HG02678 (cell line): Measurements from ENCODE around the gene SMIM11.
"Not testable (repeated sequence)": the region's sequence is repeated elsewhere in the genome, so short reads cannot be mapped to it uniquely, and the experiment has no call there.

Experiments used
- ATAC-seq: cut with Tn5 transposase; IDR thresholded peaks from one replicate; pipeline ENCODE4 v1.9.1; 2021; ENCODE audit warnings: mild to moderate bottlenecking, moderate library complexity; ENCODE audit not compliant: unreplicated experiment

SMIM11 gene

DNA sequence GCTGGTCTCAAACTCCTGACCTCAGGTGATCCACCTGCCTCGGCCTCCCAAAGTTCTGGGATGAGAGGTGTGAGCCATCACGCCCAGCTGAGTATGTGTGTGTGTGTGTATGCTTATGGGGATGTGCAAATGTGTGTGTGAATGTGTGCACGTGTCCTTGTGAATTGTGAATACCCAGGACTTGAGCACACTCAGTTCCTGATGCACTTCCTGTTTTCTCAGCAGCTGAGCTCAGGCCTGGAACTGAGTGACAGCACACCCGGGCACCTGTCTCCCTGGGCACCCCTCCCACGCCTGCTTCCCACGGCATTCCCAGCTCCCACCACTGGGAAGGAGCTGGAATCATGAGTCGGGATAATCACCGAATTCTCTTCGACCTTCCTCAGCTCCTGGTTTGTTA lies 32.0 kb downstream of the SMIM11 start:
- not testable (repeated sequence) for ATAC-seq

DNA sequence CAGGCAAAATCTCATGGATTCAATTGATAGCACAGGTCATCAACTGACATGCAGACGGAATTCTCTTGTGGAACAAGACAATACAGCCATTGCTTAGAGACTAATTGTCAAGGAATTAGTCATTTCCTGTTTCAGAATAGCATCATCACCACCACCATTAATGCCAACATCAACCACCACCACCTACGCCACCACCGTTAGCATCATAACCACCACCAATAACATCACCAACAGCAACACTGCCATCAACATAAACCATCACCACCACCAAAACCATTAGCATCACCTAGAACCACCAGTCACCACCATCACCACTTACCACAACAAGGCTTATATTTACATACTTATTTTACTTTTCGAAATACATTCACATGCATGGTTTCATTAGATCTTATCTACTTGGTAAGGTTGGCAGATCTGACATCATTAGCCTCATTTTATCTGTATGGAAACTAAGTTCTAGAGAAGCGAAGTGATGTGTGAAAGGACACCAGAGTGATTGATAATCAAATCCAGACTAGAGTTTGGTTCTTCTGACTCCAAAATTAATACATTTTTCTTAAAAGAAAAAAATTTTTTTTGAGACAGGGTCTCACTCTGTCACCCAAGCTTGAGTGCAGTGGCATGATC lies 42.3 kb downstream of the SMIM11 start:
- not testable (repeated sequence) for ATAC-seq

DNA sequence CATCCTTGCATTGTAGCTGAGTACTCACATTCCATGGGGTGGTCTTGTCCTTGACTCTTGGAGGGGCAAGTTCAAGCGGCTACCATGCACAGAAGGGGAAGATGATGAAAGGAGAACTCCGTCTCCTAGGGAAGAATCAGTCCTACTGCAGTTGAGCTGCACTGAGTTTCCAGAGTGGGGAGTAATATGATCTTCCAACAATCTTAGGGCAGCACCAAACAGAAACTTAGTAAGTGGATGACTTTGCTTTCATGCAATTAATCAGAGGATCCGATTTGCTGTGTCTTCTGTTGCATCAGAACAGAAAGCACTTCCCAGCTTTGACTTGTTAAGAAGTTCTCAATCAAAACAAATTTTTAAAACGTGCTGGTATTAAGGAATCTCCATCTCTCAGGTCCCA lies 48.5 kb downstream of the SMIM11 start, which contains the start of gene SMIM34:
TSS of gene SMIM34 (minus strand) at position 147 of the 400 bp plus-strand sequence. CDS start at position 35, 112 bp downstream.
- ATAC-seq = not testable (repeated sequence)

DNA sequence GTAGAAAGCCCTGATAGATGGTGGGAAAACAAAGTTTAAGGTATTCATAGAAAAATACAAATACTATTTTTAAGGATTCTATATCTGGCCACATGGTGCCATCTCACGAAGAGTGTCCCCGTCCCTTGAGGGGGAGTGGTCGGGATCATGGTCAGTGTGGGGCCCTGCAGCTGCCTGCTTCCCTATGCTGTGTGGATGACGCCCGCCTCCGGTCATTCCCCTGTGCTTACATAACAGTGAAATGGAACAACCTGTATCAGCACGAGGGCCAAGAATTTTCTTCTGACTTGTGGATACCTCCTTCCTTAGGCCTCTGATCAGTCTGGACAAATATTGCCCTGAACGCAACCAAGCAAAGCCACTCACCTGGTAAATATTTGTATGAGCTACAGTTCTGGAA lies 52.0 kb downstream of the SMIM11 start:
- not testable (repeated sequence) for ATAC-seq

DNA sequence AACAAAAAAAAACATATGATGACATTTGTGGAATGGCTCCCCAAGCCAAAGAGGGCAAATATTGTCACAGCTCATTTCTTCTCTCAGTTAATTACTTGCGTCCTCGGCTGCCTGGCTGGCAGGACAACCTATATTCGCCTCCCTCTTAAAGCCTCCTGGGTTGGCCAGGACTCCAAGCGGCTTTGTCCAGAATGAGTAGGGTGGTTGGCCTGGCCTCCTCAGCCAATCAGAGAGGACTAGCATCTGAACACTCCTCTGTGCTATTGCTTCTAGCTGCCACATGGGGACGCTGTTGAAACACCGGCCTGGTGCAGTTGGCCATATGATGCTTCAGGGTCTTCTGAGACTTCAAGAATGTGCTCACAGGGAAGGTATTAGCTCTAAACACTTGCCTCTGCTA lies 53.1 kb downstream of the SMIM11 start:
- ATAC-seq = not testable (repeated sequence)

DNA sequence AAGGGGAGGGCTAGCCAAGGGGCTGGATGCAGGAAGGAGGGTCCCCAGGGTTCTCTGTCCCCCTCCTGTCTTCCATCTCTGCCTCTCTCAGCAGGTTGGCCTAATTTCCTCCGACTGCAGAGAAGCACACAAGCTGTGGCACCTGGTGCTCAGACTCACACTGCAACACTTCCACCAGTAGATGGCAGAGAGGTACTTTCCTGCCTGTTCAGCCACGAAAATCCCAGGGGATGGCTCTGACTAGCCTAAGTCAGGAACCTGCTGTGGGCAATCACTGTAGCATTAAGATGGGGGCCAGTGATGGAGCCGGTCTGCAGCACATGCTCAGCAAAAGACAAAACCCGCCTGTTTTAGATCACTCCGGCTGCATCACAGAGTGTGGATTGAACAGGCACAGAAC lies 54.4 kb downstream of the SMIM11 start:
- not testable (repeated sequence) for ATAC-seq
